GM12872 (cell line): Measurements from ENCODE around the gene HTR7.
A peak's percentile ranks its signal among the peaks of the same experiment; 100 is the strongest.

Experiments used
- TF ChIP-seq, protein P1 (sequence below): IDR thresholded peaks from 3 replicates; pipeline ENCODE4 v1.5.1; 2011; ENCODE audit warnings: low read depth, mild to moderate bottlenecking, low read length, moderate library complexity; ENCODE audit not compliant: insufficient read depth

HTR7 gene

DNA sequence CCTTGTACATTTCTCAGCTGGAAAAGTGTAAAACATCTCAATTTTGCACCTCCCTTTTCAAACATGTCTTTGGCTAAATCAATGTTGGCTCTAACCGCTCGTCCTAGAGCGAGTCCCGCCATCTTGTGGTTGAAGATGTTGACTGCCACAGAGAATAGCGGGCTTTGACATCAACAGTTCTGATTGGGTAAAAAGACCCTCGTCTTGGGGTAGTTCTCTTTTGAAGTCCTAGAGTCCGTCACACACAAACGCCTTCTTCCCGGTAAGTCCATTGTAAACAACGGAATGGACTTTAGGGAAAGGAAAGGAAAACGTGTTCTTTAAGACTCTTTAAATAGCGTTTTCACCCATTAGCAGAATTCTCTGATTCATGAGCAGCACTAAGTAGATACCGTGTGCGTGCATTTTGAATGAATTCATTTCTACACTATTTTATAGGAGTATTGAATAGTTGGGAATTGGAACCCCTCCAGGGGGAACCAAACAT is 13.5 kb upstream of the HTR7 start:
- TF ChIP-seq, protein P1, sequence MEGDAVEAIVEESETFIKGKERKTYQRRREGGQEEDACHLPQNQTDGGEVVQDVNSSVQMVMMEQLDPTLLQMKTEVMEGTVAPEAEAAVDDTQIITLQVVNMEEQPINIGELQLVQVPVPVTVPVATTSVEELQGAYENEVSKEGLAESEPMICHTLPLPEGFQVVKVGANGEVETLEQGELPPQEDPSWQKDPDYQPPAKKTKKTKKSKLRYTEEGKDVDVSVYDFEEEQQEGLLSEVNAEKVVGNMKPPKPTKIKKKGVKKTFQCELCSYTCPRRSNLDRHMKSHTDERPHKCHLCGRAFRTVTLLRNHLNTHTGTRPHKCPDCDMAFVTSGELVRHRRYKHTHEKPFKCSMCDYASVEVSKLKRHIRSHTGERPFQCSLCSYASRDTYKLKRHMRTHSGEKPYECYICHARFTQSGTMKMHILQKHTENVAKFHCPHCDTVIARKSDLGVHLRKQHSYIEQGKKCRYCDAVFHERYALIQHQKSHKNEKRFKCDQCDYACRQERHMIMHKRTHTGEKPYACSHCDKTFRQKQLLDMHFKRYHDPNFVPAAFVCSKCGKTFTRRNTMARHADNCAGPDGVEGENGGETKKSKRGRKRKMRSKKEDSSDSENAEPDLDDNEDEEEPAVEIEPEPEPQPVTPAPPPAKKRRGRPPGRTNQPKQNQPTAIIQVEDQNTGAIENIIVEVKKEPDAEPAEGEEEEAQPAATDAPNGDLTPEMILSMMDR = peak; percentile 54; the same call in 2 of the 3 replicates

GRCh38 chr10:90866050-90866598 is 8.3 kb upstream of the HTR7 start:
- TF ChIP-seq, protein P1 = no peak

DNA sequence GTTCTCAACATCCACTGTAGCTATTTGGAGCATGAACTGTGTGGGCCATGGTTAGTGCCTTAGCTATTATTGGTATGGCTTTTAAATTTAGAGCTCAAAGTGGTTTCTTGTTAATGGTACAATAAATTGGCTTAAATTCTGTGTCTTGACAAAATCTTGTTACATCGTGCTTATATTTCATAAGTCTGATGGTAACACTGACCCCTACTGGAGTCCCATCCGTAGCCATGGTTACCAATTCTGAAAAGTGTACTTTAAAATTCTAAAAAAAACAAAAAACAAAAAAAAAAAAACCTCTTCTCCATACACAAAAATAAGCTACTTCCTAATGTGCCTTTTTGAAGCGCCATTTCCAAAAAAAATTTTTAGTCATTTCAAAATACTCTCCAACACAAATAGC is 7.6 kb upstream of the HTR7 start:
- TF ChIP-seq, protein P1 = peak; percentile 40; the same call in 2 of the 3 replicates

- TF ChIP-seq, protein P1 = peak; percentile 50
Observed at GRCh38 chr10:90862908-90863514, 5.2 kb upstream of the HTR7 start.

- TF ChIP-seq, protein P1 = no peak
Observed at GRCh38 chr10:90860790-90861189, 3.0 kb upstream of the HTR7 start.

- TF ChIP-seq, protein P1 = no peak
Observed at GRCh38 chr10:90859321-90859751, 1.5 kb upstream of the HTR7 start.

- TF ChIP-seq, protein P1 = no peak
Observed at GRCh38 chr10:90858461-90858968, 676 bp upstream of the HTR7 start.
